Activated CD8-positive, alpha-beta T cell treated with anti-CD3 and anti-CD28 coated beads for 36 hours (primary cell): ENCODE results near the gene OR6P1. TPM values are rescaled to one million over a fixed set of nuclear protein-coding genes. Genes with fewer than 3 reads are reported as not detected.

Experiments used
- ATAC-seq: fragments of 200-7000 bp; cut with Tn5 transposase; one replicate; pipeline ENCODE4 v1.10.0; 2021; ENCODE audit warnings: mild to moderate bottlenecking, moderate library complexity
- CTCF ChIA-PET: fragments of 350-600 bp; sonication (Branson Sonifier 250); formaldehyde crosslinking; loops from one replicate; lab custom pipeline; 2021; ENCODE audit warnings: antibody characterized with exemption; lab: Charles Lee
- POLR2A ChIA-PET: fragments of 350-600 bp; sonication (Branson Sonifier 250); formaldehyde crosslinking; loops from one replicate; lab custom pipeline; 2021; ENCODE audit warnings: antibody characterized with exemption; lab: Charles Lee
- DNase-seq: peaks from one replicate; pipeline ENCODE4 v3.0.0-alpha.2; 2020
- H3K27ac Mint-ChIP-seq: one replicate; pipeline ENCODE4 v1.8.0; 2021; ENCODE audit warnings: mild to moderate bottlenecking, mixed read lengths
- H3K27me3 Mint-ChIP-seq: one replicate; pipeline ENCODE4 v1.8.0; 2021; ENCODE audit warnings: mixed read lengths
- H3K36me3 Mint-ChIP-seq: one replicate; pipeline ENCODE4 v1.8.0; 2021; ENCODE audit warnings: low read depth, mixed read lengths
- H3K4me1 Mint-ChIP-seq: one replicate; pipeline ENCODE4 v1.8.0; 2021; ENCODE audit warnings: low read depth, mixed read lengths
- H3K4me3 Mint-ChIP-seq: one replicate; pipeline ENCODE4 v1.8.0; 2021; ENCODE audit warnings: mild to moderate bottlenecking, moderate library complexity, mixed read lengths
- H3K9me3 Mint-ChIP-seq: one replicate; pipeline ENCODE4 v1.8.0; 2021; ENCODE audit warnings: mixed read lengths
- intact Hi-C: fragments of 100-400 bp; cut with micrococcal nuclease; formaldehyde crosslinking; loops from one replicate; pipeline ENCODE4 v1.10.0; 2022
- total RNA-seq, 2 experiments: library from RNA; stranded (reverse); gene quantifications; one replicate each; pipeline ENCODE4 v1.2.3, GENCODE V29; 2021
- TF ChIP-seq, protein P1 (sequence below): fragments of 200-600 bp; IDR thresholded peaks from one replicate; pipeline ENCODE4 v1.8.0; 2022; ENCODE audit warnings: antibody characterized with exemption, mild to moderate bottlenecking

Gene OR6P1
- total RNA-seq, 2 experiments from 2014 or later: not detected

DNA sequence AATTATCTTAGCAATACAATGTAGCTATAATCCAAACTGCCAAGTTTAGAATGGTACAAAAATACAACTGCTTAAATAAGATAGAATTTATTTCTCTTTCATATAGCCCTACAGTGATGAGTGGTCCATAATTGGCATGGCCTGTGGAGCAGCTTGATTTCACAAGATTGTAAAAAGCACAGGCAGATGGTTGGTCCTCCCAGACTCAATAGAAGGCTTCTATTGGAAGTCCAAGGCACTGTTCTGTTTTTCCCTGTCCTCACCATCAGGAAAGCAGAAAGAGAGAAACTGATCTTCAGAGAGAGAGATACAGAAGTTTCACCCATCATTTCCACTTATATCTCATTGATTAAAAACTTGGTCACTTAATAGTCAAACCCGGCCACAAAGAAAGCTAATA lies 1.8 kb upstream of the OR6P1 start:
- ChIA-PET POLR2A (no interaction called here), CTCF (interaction anchor here (1.8 kb wide), 1 partner anchor 12 kb away, joined by 4 read pairs; no protein-coding TSS in a partner anchor)
- TF ChIP-seq, protein P1, sequence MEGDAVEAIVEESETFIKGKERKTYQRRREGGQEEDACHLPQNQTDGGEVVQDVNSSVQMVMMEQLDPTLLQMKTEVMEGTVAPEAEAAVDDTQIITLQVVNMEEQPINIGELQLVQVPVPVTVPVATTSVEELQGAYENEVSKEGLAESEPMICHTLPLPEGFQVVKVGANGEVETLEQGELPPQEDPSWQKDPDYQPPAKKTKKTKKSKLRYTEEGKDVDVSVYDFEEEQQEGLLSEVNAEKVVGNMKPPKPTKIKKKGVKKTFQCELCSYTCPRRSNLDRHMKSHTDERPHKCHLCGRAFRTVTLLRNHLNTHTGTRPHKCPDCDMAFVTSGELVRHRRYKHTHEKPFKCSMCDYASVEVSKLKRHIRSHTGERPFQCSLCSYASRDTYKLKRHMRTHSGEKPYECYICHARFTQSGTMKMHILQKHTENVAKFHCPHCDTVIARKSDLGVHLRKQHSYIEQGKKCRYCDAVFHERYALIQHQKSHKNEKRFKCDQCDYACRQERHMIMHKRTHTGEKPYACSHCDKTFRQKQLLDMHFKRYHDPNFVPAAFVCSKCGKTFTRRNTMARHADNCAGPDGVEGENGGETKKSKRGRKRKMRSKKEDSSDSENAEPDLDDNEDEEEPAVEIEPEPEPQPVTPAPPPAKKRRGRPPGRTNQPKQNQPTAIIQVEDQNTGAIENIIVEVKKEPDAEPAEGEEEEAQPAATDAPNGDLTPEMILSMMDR: no peak
- no peaks in the 10 kb centered on the region for H3K36me3 Mint-ChIP-seq
- no peak overlapping the region for H3K27ac Mint-ChIP-seq
- H3K9me3 Mint-ChIP-seq: no peaks in the 10 kb centered on the region
- no peak for ATAC-seq
- peaks cover 9% of the 10 kb centered on the region for H3K27me3 Mint-ChIP-seq
- H3K4me3 Mint-ChIP-seq: no peak overlapping the region
- H3K4me1 Mint-ChIP-seq: no peaks in the 10 kb centered on the region
- intact Hi-C loops: no loop called here
- DNase-seq: no peak

- CTCF ChIA-PET: no interaction called here
- Mint-ChIP-seq H3K36me3 (no peaks in the 10 kb centered on the region), H3K4me1 (no peaks in the 10 kb centered on the region), H3K4me3 (no peak overlapping the region), H3K27me3 (peaks cover 13% of the 10 kb centered on the region), H3K9me3 (no peaks in the 10 kb centered on the region), H3K27ac (no peak overlapping the region)
- DNase-seq (no peak), ATAC-seq (no peak)
- POLR2A ChIA-PET: no interaction called here
- intact Hi-C loops: no loop called here
- TF ChIP-seq, protein P1: no peak
Observed at GRCh38 chr1:158564608-158565007, 5.8 kb downstream of the OR6P1 start.

DNA sequence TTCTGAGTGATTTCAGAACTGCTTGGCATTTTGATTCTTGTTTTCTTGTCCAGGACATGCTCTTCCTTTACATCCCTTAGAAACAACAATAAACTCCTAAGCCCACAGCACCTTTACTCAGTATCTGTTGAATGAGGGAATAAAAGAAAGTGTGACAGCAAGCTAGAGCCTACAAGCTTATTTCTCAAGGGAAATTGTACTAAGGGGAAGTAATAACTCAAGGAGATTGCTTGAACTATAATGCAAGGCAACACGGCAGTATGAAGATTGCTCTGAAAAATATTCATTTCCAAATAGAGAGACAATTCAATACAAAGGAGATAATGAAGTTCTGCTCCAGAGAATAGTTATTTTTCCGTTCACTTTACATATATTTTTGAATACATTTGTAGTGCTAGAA lies 6.5 kb downstream of the OR6P1 start:
- intact Hi-C loops: no loop called here
- ATAC-seq (no peak), DNase-seq (no peak)
- ChIA-PET POLR2A (no interaction called here), CTCF (no interaction called here)
- H3K4me1 Mint-ChIP-seq: no peaks in the 10 kb centered on the region
- no peak overlapping the region for H3K4me3 Mint-ChIP-seq
- no peak overlapping the region for H3K27ac Mint-ChIP-seq
- TF ChIP-seq, protein P1: no peak
- no peaks in the 10 kb centered on the region for H3K36me3 Mint-ChIP-seq
- H3K27me3 Mint-ChIP-seq: peaks cover 13% of the 10 kb centered on the region
- H3K9me3 Mint-ChIP-seq: no peaks in the 10 kb centered on the region

DNA sequence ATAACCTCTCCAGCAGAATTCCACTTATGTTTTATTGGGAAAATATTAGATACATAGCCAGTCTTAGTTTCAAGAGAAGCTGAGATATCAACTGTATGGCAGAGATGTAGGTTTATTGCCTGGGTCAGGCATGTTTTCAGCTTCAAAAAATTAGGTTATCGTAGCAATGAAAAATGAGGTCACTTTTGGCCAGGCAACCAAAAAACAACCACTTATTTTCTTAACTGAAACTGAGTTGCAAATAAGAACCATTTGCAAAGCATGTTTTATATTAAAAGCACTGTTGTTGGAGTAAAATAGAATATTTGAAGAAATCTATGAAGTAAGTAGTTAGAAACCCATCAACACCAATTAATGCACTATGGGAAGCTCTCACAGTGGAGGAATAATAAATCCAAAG lies 10.7 kb downstream of the OR6P1 start:
- POLR2A ChIA-PET: no interaction called here
- no peak overlapping the region for H3K27ac Mint-ChIP-seq
- intact Hi-C loops: no loop called here
- H3K27me3 Mint-ChIP-seq: peaks cover 14% of the 10 kb centered on the region
- no peaks in the 10 kb centered on the region for H3K36me3 Mint-ChIP-seq
- TF ChIP-seq, protein P1: no peak
- H3K4me1 Mint-ChIP-seq: no peaks in the 10 kb centered on the region
- H3K4me3 Mint-ChIP-seq: no peak overlapping the region
- no peaks in the 10 kb centered on the region for H3K9me3 Mint-ChIP-seq
- CTCF ChIA-PET: interaction anchor here (1.8 kb wide), 1 partner anchor 12 kb away, joined by 4 read pairs; no protein-coding TSS in a partner anchor
- DNase-seq (no peak), ATAC-seq (no peak)

DNA sequence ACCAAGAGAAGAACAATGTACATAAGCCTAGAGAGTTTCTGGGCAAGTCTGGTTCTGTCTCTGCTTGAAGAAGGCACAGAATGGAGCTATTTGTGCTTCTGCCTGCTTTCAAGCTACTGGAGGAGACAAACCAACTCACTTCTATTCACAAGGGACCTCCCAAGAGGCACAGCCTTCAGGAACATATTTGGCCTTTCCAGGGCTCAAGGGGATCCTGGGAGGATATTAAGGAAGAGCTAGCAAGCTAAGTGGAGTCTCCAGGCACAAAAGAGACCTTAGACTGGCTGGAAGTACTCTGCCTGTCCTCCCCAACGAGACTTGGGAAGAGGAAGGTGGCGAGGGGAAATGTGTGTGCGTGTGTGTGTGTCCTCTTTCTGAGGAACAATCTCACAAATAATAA lies 16.0 kb downstream of the OR6P1 start, which contains the start of gene OR6Y1:
Gene OR6Y1 (minus strand): TSS at position 54 of the 400 bp plus-strand sequence. CDS start 6,300 bp downstream, outside the sequence.
- TF ChIP-seq, protein P1: no peak
- ATAC-seq: no peak

More for the DNA sequence above, 16.0 kb downstream of the OR6P1 start, which contains the start of gene OR6Y1:
- peaks cover 6% of the 10 kb centered on the region for H3K27me3 Mint-ChIP-seq
- ChIA-PET CTCF (no interaction called here), POLR2A (no interaction called here)
- H3K9me3 Mint-ChIP-seq: no peaks in the 10 kb centered on the region
- no peak within 1 kb of the TSS for H3K4me3 Mint-ChIP-seq
- H3K27ac Mint-ChIP-seq: no peak within 1 kb of the TSS
- H3K36me3 Mint-ChIP-seq: no peaks in the 10 kb centered on the region
- DNase-seq: no peak
- intact Hi-C loops: no loop called here
- H3K4me1 Mint-ChIP-seq: no peaks in the 10 kb centered on the region
